ENCODE data around the gene BICRA. TPM values are rescaled to one million over a fixed set of nuclear protein-coding genes. Genes with fewer than 3 reads are reported as not detected.

Gene BICRA
- total and polyA plus RNA-seq, 12 donors = 1.8 to 24.6 (median 9.0) TPM

DNA sequence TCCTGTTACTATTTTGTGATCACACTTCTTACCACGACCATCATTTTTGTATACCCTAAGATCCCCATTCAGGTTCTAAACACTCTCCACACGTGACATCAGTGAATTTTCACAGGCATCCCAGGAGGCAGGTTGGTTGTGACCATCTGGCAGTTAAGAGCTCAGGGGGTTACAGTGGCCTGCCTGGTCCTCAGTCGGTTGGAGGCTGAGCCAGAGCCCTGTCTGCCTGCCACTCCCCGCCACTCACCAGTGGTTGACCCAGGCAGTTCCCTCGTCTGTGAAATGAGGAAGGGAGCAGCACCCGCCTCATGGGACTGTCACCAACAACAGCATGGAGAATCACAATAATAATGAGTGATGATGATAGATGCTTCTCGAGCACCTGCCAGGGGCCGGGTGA is 67.9 kb downstream of the BICRA start:
- intact Hi-C loops (cut with DNase I) = no loop called here
- Histone ChIP-seq H3K36me3 (replicated peaks in 1 of 2) (peaks cover 0 to 30% of the 10 kb centered on the region in 2 donors), H3K27me3 (no peaks in the 10 kb centered on the region), H3K4me3 (no peak overlapping the region), H3K4me1 (replicated peaks in 1 of 2) (no peaks in the 10 kb centered on the region), H3K9me3 (replicated peaks in 1 of 3) (no peaks in the 10 kb centered on the region), H3K27ac (no peak overlapping the region)
- WGBS, 4 donors = 74 to 97% (median 88%) methylated on average over 4 to 8 of the region's 8 CpGs
- DNase-seq = no peak
- TF ChIP-seq, protein P1, sequence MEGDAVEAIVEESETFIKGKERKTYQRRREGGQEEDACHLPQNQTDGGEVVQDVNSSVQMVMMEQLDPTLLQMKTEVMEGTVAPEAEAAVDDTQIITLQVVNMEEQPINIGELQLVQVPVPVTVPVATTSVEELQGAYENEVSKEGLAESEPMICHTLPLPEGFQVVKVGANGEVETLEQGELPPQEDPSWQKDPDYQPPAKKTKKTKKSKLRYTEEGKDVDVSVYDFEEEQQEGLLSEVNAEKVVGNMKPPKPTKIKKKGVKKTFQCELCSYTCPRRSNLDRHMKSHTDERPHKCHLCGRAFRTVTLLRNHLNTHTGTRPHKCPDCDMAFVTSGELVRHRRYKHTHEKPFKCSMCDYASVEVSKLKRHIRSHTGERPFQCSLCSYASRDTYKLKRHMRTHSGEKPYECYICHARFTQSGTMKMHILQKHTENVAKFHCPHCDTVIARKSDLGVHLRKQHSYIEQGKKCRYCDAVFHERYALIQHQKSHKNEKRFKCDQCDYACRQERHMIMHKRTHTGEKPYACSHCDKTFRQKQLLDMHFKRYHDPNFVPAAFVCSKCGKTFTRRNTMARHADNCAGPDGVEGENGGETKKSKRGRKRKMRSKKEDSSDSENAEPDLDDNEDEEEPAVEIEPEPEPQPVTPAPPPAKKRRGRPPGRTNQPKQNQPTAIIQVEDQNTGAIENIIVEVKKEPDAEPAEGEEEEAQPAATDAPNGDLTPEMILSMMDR (IDR thresholded peaks at IDR 0.05) = no peak
- TF ChIP-seq POLR2A (IDR thresholded peaks at IDR 0.05) = no peak

DNA sequence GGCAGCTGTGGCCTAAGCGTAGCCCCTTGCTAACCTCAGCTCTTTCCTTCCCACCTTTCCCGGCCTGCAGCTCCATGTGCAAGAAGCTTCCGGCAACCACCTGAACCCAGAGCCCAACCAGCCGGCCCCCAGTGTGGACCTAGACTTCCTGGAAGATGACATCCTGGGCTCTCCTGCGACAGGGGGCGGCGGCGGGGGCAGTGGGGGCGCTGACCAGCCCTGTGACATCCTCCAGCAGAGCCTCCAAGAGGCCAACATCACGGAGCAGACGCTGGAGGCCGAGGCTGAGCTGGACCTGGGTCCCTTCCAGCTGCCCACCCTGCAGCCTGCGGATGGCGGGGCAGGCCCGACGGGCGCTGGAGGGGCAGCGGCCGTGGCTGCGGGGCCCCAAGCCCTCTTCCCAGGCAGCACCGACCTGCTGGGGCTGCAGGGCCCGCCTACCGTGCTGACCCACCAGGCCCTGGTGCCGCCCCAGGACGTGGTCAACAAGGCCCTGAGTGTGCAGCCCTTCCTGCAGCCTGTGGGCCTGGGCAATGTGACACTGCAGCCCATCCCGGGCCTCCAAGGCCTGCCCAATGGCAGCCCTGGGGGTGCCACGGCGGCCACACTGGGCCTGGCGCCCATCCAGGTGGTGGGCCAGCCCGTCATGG is 70.4 kb downstream of the BICRA start:
- intact Hi-C loops (cut with DNase I) = no loop called here
- Histone ChIP-seq H3K27me3 (no peaks in the 10 kb centered on the region), H3K4me3 (no peak overlapping the region), H3K36me3 (replicated peaks in 1 of 2) (peaks cover 0 to 30% of the 10 kb centered on the region in 2 donors), H3K4me1 (replicated peaks in 1 of 2) (no peaks in the 10 kb centered on the region), H3K27ac (no peak overlapping the region), H3K9me3 (replicated peaks in 1 of 3) (no peaks in the 10 kb centered on the region)
- no peak for DNase-seq
- WGBS, 4 donors = 80 to 93% (median 91%) methylated on average over 9 to 30 of the region's 30 CpGs
- TF ChIP-seq, protein P1 (IDR thresholded peaks at IDR 0.05) = no peak
- TF ChIP-seq POLR2A (IDR thresholded peaks at IDR 0.05) = no peak

DNA sequence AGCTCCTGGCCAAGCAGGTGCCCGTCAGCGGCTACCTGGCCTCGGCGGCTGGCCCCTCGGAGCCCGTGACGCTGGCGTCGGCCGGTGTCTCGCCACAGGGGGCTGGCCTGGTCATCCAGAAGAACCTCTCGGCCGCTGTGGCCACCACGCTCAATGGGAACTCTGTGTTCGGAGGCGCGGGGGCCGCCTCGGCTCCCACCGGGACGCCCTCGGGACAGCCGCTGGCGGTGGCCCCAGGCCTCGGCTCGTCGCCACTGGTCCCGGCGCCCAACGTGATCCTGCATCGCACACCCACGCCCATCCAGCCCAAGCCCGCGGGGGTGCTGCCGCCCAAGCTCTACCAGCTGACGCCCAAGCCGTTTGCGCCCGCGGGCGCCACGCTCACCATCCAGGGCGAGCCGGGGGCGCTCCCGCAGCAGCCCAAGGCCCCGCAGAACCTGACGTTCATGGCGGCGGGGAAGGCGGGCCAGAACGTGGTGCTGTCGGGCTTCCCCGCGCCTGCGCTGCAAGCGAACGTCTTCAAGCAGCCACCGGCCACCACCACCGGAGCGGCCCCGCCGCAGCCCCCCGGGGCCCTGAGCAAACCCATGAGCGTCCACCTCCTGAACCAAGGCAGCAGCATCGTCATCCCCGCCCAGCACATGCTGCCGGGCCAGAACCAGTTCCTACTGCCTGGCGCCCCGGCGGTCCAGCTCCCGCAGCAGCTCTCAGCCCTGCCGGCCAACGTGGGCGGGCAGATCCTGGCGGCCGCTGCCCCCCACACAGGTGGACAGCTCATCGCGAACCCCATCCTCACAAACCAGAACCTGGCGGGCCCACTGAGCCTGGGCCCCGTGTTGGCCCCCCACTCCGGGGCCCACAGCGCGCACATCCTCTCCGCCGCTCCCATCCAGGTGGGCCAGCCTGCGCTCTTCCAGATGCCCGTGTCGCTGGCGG is 71.3 kb downstream of the BICRA start:
- Histone ChIP-seq H3K9me3 (replicated peaks in 1 of 3) (no peaks in the 10 kb centered on the region), H3K27ac (no peak overlapping the region), H3K36me3 (replicated peaks in 1 of 2) (peaks cover 0 to 28% of the 10 kb centered on the region in 2 donors), H3K27me3 (no peaks in the 10 kb centered on the region), H3K4me1 (replicated peaks in 1 of 2) (no peaks in the 10 kb centered on the region), H3K4me3 (no peak overlapping the region)
- WGBS, 4 donors = 93 to 98% (median 95%) methylated on average over 26 to 90 of the region's 90 CpGs
- DNase-seq = no peak
- intact Hi-C loops (cut with DNase I) = no loop called here
- TF ChIP-seq POLR2A (IDR thresholded peaks at IDR 0.05) = no peak
- TF ChIP-seq, protein P1 (IDR thresholded peaks at IDR 0.05) = no peak

DNA sequence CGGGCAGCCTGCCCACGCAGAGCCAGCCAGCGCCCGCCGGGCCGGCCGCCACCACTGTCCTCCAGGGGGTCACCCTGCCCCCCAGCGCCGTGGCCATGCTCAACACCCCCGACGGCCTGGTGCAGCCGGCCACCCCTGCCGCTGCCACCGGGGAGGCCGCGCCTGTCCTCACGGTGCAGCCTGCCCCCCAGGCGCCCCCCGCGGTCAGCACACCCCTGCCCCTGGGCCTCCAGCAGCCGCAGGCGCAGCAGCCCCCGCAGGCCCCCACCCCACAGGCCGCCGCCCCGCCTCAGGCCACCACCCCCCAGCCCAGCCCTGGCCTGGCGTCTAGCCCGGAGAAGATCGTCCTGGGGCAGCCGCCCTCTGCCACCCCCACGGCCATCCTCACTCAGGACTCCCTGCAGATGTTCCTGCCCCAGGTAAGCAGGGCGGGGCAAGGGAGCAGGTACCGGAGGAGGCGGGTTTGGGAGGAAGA is 72.0 kb downstream of the BICRA start:
- DNase-seq = no peak
- peaks cover 0 to 24% of the 10 kb centered on the region in 2 donors for H3K36me3 ChIP-seq (replicated peaks in 1 of 2)
- no peaks in the 10 kb centered on the region for H3K9me3 ChIP-seq (replicated peaks in 1 of 3)
- TF ChIP-seq, protein P1 (IDR thresholded peaks at IDR 0.05) = no peak
- TF ChIP-seq POLR2A (IDR thresholded peaks at IDR 0.05) = no peak
- 90 to 95% (median 92%) methylated on average over 4 to 34 of the region's 34 CpGs for WGBS, 4 donors
- H3K27ac ChIP-seq = no peak overlapping the region
- no peak overlapping the region for H3K4me3 ChIP-seq
- no peaks in the 10 kb centered on the region for H3K27me3 ChIP-seq
- intact Hi-C loops (cut with DNase I) = no loop called here
- no peaks in the 10 kb centered on the region for H3K4me1 ChIP-seq (replicated peaks in 1 of 2)

Data from adrenal gland (tissue), 12 donors.